ENCODE results near the gene TDRD1.

The TDRD1 gene

DNA sequence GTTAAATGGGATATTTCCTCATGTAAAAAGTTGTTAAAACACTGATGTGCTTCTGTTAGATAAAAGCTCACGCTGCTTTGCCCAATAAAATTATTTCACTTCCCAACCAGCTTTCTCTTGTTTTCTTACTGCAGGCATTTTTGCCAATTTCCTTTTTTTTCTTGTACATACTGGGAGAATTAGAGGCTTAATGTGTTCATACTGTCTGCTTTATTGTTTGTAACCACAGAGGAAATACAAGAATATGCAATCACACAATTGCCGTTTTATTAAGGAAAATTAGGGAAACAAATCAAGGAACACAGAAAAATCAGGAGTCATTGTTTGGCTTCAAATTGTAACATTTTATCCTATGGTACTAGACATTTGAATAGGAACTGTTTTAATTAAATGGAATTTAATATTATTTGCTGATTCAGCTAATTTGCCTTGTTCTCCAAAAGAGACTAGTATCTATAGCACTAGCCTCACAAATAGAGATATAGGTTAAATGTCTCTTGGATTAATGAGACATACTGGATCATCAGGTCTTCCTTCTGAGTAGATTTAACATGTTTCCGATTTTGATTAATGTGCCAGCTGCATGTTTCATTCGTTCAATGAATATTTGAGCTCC lies 53.5 kb downstream of the TDRD1 start:
- no peak for DNase-seq (ENCODE audit: low read depth in 2 of 2)

GRCh38 chr10:114233482-114233881 lies 54.3 kb downstream of the TDRD1 start:
- no peak for DNase-seq (ENCODE audit: low read depth in 2 of 2)

DNA sequence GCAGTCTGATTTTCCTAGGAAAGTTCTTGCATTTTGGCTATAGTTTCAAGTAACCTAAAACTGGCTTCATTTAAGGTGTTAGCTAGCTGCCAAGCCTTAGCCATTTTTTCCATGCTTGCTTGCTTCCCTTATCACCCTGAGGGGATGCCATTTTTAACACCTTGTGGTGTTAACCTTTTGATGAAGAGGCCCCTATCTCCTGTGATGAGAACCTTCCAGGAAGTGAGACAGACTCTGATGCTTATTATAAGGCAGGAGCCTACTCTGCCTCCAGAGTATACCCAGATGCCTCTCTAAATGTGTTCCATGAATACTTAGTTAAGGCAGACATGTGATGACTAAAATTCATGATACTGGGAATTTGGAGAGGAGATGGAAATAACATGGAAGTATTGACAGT lies 55.0 kb downstream of the TDRD1 start:
- DNase-seq (ENCODE audit: low read depth in 2 of 2): no peak

- DNase-seq (ENCODE audit: low read depth in 2 of 2): no peak
Observed at GRCh38 chr10:114239117-114239993, 60.2 kb downstream of the TDRD1 start, which contains the start of gene VWA2. VWA2 (plus strand) TSS chr10:114239254; CDS start chr10:114248714, 9,460 bp downstream.

GRCh38 chr10:114239994-114240345 lies 60.8 kb downstream of the TDRD1 start:
- no peak for DNase-seq (ENCODE audit: low read depth in 2 of 2)

DNA sequence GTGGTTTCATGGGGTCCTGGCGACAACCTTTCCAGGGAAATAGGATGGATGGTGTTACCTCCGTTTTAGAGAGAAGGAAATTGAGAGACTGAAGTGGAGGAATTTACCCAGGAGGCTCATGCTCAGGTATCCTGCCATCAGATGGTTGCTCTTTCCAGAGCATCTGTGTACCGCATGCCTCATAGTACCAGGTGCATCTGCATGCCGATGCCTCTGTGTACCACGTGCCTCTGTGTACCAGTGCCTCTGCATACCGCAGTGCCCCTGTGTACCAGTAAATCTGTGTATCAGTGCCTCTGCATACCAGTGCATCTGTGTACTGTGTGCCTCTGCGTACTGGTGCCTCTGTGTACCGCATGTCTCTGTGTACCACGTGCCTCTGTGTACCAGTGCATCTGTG lies 63.1 kb downstream of the TDRD1 start:
- DNase-seq (ENCODE audit: low read depth in 2 of 2): no peak

DNA sequence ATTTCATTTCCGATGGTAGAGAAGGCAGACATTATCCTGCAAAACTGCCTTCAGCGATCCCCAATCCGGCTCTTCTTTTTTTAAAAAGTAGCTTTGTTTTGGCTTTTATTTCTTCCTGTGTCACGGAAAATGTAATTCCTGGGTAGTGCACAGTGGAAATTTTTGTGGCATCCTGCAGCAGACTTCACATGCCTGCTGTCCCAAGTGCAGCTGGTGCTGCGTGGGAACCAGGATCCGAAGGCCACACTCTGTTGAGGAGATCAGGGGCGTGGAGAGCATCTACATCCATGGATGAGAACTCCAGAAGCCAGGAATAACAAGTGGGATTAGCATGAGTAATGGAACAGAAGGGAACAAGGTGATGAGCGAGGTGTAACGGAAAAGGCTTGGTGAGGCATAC lies 64.5 kb downstream of the TDRD1 start:
- DNase-seq (ENCODE audit: low read depth in 2 of 2): no peak

DNA sequence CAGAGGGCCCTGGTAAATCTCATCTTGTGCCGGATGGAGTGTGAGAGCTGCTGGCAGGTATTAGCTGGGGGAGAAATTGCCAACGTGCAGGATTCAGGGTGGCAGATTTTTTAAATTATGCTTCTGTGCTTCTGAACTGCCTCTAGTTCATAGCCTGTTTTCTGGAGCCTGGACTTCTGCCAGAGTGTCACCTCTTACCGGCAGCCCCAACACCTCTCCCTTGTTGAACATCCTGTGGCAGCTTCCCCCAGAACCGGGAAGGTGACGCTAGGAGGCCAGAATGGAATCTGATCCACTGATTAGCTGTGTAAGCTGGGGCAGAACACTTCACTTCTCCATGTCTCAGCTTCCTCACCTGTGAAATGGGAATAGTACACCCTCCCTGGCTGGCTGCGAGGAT lies 65.0 kb downstream of the TDRD1 start:
- no peak for DNase-seq (ENCODE audit: low read depth in 2 of 2)

DNA sequence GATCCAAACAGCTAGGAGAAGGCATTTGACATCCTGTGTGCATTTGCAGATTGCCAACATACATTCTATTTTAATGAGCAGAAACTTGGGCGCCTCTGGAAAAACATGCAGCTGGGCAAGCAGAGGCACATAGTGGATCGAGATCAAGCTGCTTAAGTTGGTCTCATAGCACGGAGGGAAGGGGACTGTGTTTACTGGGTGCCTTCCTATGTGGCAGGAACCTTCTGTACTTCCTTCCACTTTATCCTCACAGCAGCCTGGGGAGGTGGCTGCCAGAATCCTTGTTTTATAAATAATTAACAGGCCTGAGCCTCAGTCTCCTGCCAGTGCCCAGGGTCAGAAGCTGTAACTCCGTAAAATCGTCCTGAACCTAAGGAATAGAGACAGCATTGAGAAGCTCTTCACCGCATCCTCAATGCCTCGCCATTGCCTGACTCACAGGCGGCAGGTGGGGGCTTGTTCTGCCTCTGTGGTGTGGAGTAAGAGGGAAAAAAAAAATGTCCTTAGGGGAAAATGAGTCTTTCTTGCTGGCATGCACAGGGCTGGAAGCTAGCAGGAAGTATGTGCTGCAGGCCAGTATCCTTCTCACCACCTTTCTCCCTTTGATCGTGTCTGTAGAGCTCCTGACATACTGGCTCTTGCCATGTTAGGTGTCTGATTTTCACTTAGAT lies 66.1 kb downstream of the TDRD1 start:
- no peak for DNase-seq (ENCODE audit: low read depth in 2 of 2)

DNA sequence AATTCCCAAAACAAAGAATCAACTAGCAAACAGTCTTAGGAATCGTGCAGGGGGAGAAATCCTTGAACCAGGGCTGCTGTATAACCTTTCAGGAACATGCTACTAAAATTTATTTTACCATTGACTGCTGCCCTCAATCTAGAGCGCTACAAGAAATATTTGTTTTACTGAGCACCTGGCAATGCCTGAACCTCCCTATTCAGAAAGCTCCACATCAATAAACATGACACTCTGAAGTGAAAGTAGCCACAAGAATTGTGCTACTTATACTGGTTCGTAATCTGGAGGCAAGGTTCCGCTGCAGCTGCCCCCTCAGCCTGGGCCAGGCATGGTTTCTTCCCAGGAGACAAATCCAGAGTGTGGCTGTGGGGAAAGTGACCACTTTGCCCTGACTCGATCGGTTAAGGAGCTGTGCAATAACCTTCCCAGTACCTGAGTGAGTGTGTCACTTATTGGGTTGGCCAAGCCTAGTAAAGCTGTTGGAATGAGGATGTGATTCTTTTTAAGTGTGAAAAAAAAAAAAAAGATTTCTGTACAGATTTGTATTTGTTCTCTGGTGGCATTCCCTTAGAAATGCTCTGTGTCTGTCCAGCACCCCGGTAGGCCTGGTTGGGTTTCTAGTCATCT lies 67.6 kb downstream of the TDRD1 start:
- no peak for DNase-seq (ENCODE audit: low read depth in 2 of 2)

- no peak for DNase-seq (ENCODE audit: low read depth in 2 of 2)
Observed at GRCh38 chr10:114250236-114250635, 71.1 kb downstream of the TDRD1 start.

DNA sequence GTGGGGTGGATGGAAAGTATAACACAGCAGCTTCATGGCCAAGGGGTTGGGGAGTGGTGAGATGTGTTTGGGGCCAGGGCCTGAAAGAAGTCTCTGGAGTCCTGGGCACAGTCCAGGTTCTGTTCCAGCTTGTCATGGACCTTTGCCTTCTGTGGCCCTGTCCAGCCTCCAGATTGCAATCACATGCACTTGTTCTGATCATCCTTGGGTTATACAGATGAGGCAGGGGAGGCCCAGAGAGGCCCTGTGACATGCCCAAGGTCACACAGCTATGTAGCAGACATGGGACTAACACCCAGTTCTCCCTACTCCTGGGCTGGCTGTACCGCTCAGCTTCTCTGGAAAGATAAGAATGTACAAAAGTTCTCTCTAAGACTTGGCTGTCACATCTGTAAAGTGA lies 71.6 kb downstream of the TDRD1 start:
- DNase-seq (ENCODE audit: low read depth in 2 of 2): no peak

DNA sequence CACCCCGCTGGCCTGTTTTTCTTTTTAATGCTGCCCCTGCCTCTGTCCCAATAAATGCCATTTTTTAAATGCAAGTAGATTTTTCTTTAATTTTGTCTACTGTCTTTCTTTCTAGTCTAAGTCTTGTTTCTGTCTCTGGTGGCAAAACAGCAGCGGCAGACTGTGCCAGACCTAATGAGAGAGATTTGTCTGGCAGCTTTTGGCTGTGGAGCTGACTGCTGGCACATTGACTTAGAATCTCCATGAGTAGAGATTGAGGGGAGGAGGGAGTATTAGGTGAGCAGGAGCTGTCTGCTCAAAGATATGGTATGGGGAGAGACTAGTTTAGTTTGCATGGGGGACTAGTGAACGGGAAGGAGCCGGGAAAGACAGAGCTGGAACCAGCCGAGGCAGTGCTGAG lies 72.9 kb downstream of the TDRD1 start:
- no peak for DNase-seq (ENCODE audit: low read depth in 2 of 2)

DNA sequence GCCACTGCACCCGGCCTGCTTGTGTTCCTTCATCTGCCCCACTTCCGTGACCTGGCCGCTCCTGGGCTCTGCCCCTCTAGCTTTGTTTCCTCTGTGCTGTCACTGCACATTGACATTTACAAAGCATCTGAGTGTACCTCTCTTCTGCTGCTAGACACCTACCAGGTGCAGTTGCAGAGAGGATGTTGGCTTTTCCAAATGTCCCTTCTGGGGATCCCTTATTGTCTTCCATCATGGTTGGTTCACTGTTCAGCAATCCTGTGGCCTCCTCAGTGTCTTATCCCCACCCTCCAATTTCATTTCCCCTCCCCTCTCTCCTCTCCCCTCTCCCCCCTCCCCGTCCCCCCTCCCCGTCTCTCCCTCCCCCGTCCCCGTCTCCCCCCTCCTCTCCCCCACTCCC lies 73.7 kb downstream of the TDRD1 start:
- no peak for DNase-seq (ENCODE audit: low read depth in 2 of 2)

GRCh38 chr10:114255227-114255626 lies 76.1 kb downstream of the TDRD1 start:
- DNase-seq (ENCODE audit: low read depth in 2 of 2): no peak

- DNase-seq (ENCODE audit: low read depth in 2 of 2): no peak
Observed at GRCh38 chr10:114256008-114256765, 77.0 kb downstream of the TDRD1 start.

DNA sequence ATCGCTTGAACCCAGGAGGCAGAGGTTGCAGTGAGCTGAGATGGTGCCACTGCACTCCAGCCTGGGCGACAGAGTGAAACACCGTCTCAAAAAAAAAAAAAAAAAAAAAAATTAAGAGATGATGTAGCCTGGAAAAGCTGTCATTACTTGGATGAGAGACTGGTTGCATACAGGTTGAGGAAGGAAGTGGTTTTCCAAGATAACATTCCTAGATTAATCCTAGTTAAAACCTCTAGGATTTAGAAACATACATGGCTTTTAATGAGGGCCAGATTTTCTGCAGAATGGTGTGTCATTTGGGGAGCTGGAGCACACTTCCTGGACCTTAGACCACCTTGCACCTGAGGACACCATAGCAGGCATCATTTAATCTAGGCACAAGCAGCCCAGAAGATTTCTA lies 77.7 kb downstream of the TDRD1 start:
- DNase-seq (ENCODE audit: low read depth in 2 of 2): no peak

DNA sequence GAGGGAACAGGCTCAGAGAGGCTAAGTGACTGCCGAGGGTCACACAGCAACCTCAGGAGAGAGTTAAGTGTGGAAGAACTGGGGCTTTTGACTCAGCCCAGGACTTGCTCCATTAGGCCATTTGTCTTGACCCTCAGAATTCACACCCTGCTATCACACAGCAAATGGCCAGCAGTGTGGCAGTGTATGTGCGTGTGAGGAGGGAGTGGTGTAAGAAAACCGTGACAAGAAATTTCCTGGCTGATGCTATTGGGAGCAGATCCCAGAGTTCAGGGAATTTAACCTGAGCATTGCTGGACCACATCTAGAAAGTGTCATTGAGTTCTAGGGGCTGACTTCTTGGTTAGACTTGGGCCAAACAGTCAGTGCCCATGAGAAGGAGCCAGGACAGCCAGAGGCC lies 78.3 kb downstream of the TDRD1 start:
- DNase-seq (ENCODE audit: low read depth in 2 of 2): no peak

- DNase-seq (ENCODE audit: low read depth in 2 of 2): no peak
Observed at GRCh38 chr10:114258274-114258840, 79.2 kb downstream of the TDRD1 start.

DNA sequence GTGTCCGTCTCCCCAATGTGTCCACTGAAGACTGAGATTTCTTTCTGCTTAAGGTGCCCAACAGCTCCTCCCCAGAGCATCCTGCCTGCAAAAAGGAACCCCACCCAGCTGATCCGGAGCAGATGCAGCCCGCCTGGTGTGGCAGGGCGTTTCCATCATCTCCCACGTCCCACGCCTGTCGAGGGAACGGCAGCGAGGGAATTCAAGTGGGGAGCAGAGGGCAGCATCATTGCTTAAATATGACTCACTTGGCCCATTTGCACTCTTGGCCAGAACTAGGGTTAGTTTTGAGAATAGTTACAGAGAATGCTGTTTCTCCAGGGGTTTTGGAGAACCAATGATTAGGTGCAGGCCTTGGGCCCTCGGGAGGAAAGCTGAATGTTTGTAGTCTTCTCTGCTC lies 80.7 kb downstream of the TDRD1 start:
- DNase-seq (ENCODE audit: low read depth in 2 of 2): no peak

DNA sequence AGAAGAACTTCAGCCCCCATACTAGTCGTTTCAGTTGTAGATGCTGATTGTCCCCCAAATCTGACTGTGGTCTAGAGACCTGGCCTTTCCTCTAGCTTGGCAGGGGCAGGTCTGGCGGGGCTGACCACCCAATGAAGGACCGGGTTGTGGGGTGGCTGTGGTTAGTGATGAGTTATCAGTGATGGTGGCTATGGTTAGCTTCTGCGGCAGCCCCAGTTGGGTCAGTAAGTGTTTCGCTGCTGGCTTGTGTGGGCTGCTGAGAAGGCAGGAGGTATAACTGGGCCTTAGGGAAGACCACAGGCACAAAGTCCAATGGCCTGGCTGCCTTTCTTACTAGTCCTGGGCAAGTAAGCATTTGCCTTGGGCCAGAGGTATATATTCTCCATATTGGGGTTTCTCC lies 81.2 kb downstream of the TDRD1 start:
- DNase-seq (ENCODE audit: low read depth in 2 of 2): no peak

All from stimulated activated CD8-positive, alpha-beta memory T cell treated with anti-CD3 and anti-CD28 coated beads, Interleukin-7, amount 100 ng/mL, for 1 hour (primary cell).